LHCN-M2 (cell line): ENCODE data around the gene SPATS2. TPM values are rescaled to one million over a fixed set of nuclear protein-coding genes. Genes with fewer than 3 reads are reported as not detected.
"Not testable (repeated sequence)": the region's sequence is repeated elsewhere in the genome, so short reads cannot be mapped to it uniquely, and the experiment has no call there.

Experiments
- DNase-seq: peaks from one replicate; pipeline ENCODE4 v3.0.0-alpha.2; 2012; ENCODE audit warnings: low read depth
- polyA plus RNA-seq: library from polyadenylated mRNA; unstranded; fragments of >200 nt; gene quantifications from one replicate; pipeline ENCODE4 v1.2.1, GENCODE V29; 2012; ENCODE audit warnings: missing spikeins
- total RNA-seq: library from RNA; depleted of rRNA; stranded (reverse); fragments of >200 nt; gene quantifications from 2 replicates; pipeline ENCODE4 v1.2.3, GENCODE V29; 2014; rRNA removed

Gene SPATS2
- 25.7 and 27.6 TPM in 2 replicates for total RNA-seq
- 19.0 TPM for polyA plus RNA-seq

GRCh38 chr12:49367381-49368239 lies at the start of gene SPATS2:
Gene SPATS2, plus strand, starts transcription at chr12:49367462. Its CDS starts 93,551 bp downstream, at chr12:49461013.
- DNase-seq = no peak

- not testable (repeated sequence) for DNase-seq
Observed at GRCh38 chr12:49320411-49321103, 46.7 kb upstream of the SPATS2 start.

GRCh38 chr12:49322367-49322707 lies 44.9 kb upstream of the SPATS2 start:
- DNase-seq = no peak

GRCh38 chr12:49322708-49323523 lies 44.3 kb upstream of the SPATS2 start, which contains the start of gene TROAP:
Gene TROAP, plus strand, starts transcription at chr12:49323255. Its CDS starts 354 bp downstream, at chr12:49323609.
- DNase-seq = peak; percentile 99

GRCh38 chr12:49323524-49324097 lies 43.7 kb upstream of the SPATS2 start:
- no peak for DNase-seq

GRCh38 chr12:49325606-49326005 lies 41.7 kb upstream of the SPATS2 start:
- no peak for DNase-seq

GRCh38 chr12:49327368-49327767 lies 39.9 kb upstream of the SPATS2 start:
- DNase-seq = no peak

- no peak for DNase-seq
Observed at GRCh38 chr12:49327887-49328286, 39.4 kb upstream of the SPATS2 start.

- DNase-seq = no peak
Observed at GRCh38 chr12:49328816-49329215, 38.4 kb upstream of the SPATS2 start.

GRCh38 chr12:49330032-49330619 lies 37.1 kb upstream of the SPATS2 start:
- DNase-seq = no peak

GRCh38 chr12:49330631-49331379 lies 36.5 kb upstream of the SPATS2 start:
- no peak for DNase-seq

- peak; percentile 63 for DNase-seq
Observed at GRCh38 chr12:49331380-49332222, 35.7 kb upstream of the SPATS2 start.

GRCh38 chr12:49332441-49332861 lies 34.8 kb upstream of the SPATS2 start:
- no peak for DNase-seq

GRCh38 chr12:49332891-49333371 lies 34.3 kb upstream of the SPATS2 start:
- no peak for DNase-seq

- not testable (repeated sequence) for DNase-seq
Observed at GRCh38 chr12:49333778-49334177, 33.5 kb upstream of the SPATS2 start.

GRCh38 chr12:49334226-49334625 lies 33.0 kb upstream of the SPATS2 start:
- DNase-seq = no peak

GRCh38 chr12:49334681-49335080 lies 32.6 kb upstream of the SPATS2 start:
- DNase-seq = no peak

- no peak for DNase-seq
Observed at GRCh38 chr12:49335118-49335954, 31.9 kb upstream of the SPATS2 start.
